ENCODE data around the gene ARHGAP42. TPM values are rescaled to one million over a fixed set of nuclear protein-coding genes. Genes with fewer than 3 reads are reported as not detected.

Gene ARHGAP42
- polyA plus RNA-seq, 1 donor (not counting 4 experiments of a cell fraction or from before 2014, with no cell fraction given) = 5.5 TPM

DNA sequence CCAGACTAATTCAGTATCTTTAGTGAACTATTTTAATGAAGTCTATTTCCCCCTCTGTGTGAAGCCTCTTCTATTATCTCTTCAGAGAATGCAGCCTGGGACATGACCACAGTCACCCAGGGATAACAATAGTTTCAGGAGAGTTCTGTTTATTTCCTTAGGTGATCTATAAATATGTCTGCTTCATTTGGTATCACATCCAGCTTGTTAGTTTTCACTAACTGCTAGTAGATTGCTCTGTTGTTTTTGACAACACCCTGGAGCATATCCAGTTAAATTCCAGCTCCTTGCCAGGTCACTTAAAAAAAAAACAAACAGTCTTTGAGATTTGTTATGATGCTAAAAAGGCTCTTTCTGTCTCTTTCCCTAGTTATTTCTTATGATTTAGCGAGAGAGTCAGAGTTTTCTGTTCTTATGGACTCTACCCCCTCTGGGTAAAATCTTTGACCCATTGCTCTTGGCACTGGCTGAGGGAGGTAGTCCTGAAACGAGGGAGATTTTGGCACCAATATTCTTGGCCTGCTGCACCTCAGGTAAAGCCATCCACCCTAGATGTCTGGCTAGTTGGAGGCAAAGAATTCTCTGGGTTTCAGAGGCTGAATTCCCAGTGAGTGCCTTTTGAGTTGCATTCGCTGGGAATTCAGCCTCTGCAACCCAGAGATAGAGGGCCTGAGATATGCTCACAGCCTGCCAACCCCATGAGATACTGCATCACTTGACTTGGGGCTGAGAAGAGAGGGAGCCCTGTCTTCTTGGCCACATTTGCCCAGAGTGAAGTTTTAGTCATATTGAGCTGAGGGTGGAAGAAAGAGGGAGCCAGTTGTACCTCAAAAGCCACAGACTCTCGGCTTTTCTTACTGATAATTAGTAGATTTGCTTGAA is 283.4 kb downstream of the ARHGAP42 start:
- no peaks in the 10 kb centered on the region for H3K36me3 ChIP-seq (ENCODE audit: control insufficient read depth in 2 of 2, extremely low read depth in 1 of 2, insufficient read depth in 2 of 2, low read length in 2 of 2)
- FAIRE-seq (no peak), DNase-seq (ENCODE audit: low read depth, low spot score) (no peak)
- TF ChIP-seq EZH2 (IDR thresholded peaks at IDR 0.05; ENCODE audit: low read length) (no peak), CTCF (optimal IDR thresholded peaks at IDR 0.05 in 1 of 3, IDR thresholded peaks at IDR 0.05 in 1 of 3, conservative IDR thresholded peaks at IDR 0.05 in 1 of 3; ENCODE audit: extremely low read depth in 1 of 3, insufficient read depth in 2 of 3, low read length in 3 of 3) (no peak)
- no peak overlapping the region for H3K4me2 ChIP-seq (ENCODE audit: control insufficient read depth, extremely low read depth, insufficient read depth, low read depth, low read length)
- no peaks in the 10 kb centered on the region for H4K20me1 ChIP-seq (ENCODE audit: control insufficient read depth, extremely low read depth, insufficient read depth, low read length)
- no peak overlapping the region for H2AFZ ChIP-seq (ENCODE audit: control insufficient read depth, low read length)
- no peaks in the 10 kb centered on the region for H3K4me1 ChIP-seq (ENCODE audit: control insufficient read depth, extremely low read depth, insufficient read depth, low read length)
- dilution Hi-C loops (cut with MboI; ENCODE audit: extremely low pct_ligation_motif_present, low sequenced_read_pairs) = no loop called here
- H3K9ac ChIP-seq (ENCODE audit: control insufficient read depth, extremely low read depth, insufficient read depth, low read length) = no peak overlapping the region
- H3K9me3 ChIP-seq (ENCODE audit: control insufficient read depth, low read depth, low read length) = no peaks in the 10 kb centered on the region
- H3K79me2 ChIP-seq (ENCODE audit: control insufficient read depth, insufficient read depth, low read length) = no peaks in the 10 kb centered on the region
- no peaks in the 10 kb centered on the region for H3K27me3 ChIP-seq (ENCODE audit: control insufficient read depth, extremely low read depth, insufficient read depth, low read length)
- H3K4me3 ChIP-seq (ENCODE audit: control insufficient read depth in 2 of 3, extremely low read depth in 1 of 3, insufficient read depth in 2 of 3, low read depth in 1 of 3, low read length in 3 of 3) = no peak overlapping the region
- H3K27ac ChIP-seq (ENCODE audit: control insufficient read depth, insufficient read depth, low read length) = no peak overlapping the region
- H3K9me1 ChIP-seq (ENCODE audit: control insufficient read depth, extremely low read depth, insufficient read depth, low read length) = no peaks in the 10 kb centered on the region

- Histone ChIP-seq H4K20me1 (ENCODE audit: control insufficient read depth, extremely low read depth, insufficient read depth, low read length) (no peaks in the 10 kb centered on the region), H3K4me1 (ENCODE audit: control insufficient read depth, extremely low read depth, insufficient read depth, low read length) (no peaks in the 10 kb centered on the region), H3K27me3 (ENCODE audit: control insufficient read depth, extremely low read depth, insufficient read depth, low read length) (no peaks in the 10 kb centered on the region), H3K79me2 (ENCODE audit: control insufficient read depth, insufficient read depth, low read length) (no peaks in the 10 kb centered on the region), H3K9ac (ENCODE audit: control insufficient read depth, extremely low read depth, insufficient read depth, low read length) (no peak overlapping the region), H3K4me3 (ENCODE audit: control insufficient read depth in 2 of 3, extremely low read depth in 1 of 3, insufficient read depth in 2 of 3, low read depth in 1 of 3, low read length in 3 of 3) (no peak overlapping the region), H2AFZ (ENCODE audit: control insufficient read depth, low read length) (no peak overlapping the region), H3K4me2 (ENCODE audit: control insufficient read depth, extremely low read depth, insufficient read depth, low read depth, low read length) (no peak overlapping the region), H3K9me1 (ENCODE audit: control insufficient read depth, extremely low read depth, insufficient read depth, low read length) (no peaks in the 10 kb centered on the region), H3K9me3 (ENCODE audit: control insufficient read depth, low read depth, low read length) (no peaks in the 10 kb centered on the region), H3K27ac (ENCODE audit: control insufficient read depth, insufficient read depth, low read length) (no peak overlapping the region), H3K36me3 (ENCODE audit: control insufficient read depth in 2 of 2, extremely low read depth in 1 of 2, insufficient read depth in 2 of 2, low read length in 2 of 2) (no peaks in the 10 kb centered on the region)
- dilution Hi-C loops (cut with MboI; ENCODE audit: extremely low pct_ligation_motif_present, low sequenced_read_pairs) = no loop called here
- DNase-seq (ENCODE audit: low read depth, low spot score) (no peak), FAIRE-seq (no peak)
- TF ChIP-seq EZH2 (IDR thresholded peaks at IDR 0.05; ENCODE audit: low read length) (no peak), CTCF (optimal IDR thresholded peaks at IDR 0.05 in 1 of 3, IDR thresholded peaks at IDR 0.05 in 1 of 3, conservative IDR thresholded peaks at IDR 0.05 in 1 of 3; ENCODE audit: extremely low read depth in 1 of 3, insufficient read depth in 2 of 3, low read length in 3 of 3) (no peak)
These were observed 285.0 kb downstream of the ARHGAP42 start for GRCh38 chr11:100972046-100972445.
